ENCODE data around the gene DACT1. TPM values are rescaled to one million over a fixed set of nuclear protein-coding genes. Genes with fewer than 3 reads are reported as not detected.
A peak's percentile ranks its signal among the peaks of the same experiment; 100 is the strongest.
"Not testable (repeated sequence)": the region's sequence is repeated elsewhere in the genome, so short reads cannot be mapped to it uniquely, and the experiment has no call there.

The DACT1 gene, protein sequence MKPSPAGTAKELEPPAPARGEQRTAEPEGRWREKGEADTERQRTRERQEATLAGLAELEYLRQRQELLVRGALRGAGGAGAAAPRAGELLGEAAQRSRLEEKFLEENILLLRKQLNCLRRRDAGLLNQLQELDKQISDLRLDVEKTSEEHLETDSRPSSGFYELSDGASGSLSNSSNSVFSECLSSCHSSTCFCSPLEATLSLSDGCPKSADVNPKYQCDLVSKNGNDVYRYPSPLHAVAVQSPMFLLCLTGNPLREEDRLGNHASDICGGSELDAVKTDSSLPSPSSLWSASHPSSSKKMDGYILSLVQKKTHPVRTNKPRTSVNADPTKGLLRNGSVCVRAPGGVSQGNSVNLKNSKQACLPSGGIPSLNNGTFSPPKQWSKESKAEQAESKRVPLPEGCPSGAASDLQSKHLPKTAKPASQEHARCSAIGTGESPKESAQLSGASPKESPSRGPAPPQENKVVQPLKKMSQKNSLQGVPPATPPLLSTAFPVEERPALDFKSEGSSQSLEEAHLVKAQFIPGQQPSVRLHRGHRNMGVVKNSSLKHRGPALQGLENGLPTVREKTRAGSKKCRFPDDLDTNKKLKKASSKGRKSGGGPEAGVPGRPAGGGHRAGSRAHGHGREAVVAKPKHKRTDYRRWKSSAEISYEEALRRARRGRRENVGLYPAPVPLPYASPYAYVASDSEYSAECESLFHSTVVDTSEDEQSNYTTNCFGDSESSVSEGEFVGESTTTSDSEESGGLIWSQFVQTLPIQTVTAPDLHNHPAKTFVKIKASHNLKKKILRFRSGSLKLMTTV
- total RNA-seq, result 3.2 TPM
- long read RNA-seq, partial matches to known transcripts, result 0 of 5 reads
- long read RNA-seq, other reads (novel, unspliced or antisense), result 2 of 5 reads

DNA sequence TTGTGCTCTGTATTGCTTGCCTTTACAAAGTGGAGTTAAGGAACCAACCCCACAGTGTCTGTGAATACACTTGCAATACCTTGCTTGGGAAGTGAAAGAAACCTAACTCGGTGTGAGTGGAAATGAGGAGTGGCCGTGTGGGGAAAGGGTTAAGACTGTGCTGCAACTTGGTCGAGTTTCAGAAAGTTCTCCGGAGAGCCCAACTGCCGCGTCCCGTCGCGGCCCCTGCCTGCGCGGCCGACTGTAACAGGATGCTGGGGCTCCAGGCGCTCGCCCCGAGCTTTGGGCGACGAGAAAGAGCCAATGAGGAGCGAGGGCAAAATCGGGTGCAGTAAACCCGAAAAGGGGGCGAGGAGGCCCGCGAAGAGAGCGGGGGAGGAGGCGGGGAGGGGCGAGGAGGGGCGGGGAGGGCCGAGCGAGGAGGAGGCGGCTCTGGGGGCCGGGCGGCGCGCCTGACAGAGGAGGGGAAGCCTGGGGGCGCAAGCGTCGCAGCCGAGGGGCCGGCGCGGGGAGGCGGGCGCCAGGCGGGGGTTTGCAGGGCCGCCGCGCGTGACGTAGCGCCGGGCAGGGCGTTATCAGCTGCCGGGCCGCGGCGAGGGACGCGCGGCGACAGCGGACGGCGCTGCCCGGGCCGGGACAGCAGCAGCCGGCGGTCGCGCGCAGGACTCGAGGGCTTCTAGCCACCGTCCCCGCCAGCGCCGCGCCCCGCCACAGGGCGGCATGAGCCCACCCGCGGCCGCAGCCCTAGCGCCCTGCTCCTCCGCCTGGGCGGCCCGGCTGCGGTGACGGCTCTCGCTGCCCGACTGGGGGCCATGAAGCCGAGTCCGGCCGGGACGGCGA is at the start of gene DACT1:
Gene DACT1 (plus strand): TSS at position 572 of the 840 bp plus-strand sequence. CDS start 241 bp downstream, at position 813.
- DNase-seq (ENCODE audit: low spot score), result peak; percentile 82
- intact Hi-C loops (cut with DNase I), result no loop called here

- intact Hi-C loops (cut with DNase I); DNase-seq (ENCODE audit: low spot score): not testable (repeated sequence)
Measured at GRCh38 chr14:58588321-58588720, 49.4 kb upstream of the DACT1 start.

DNA sequence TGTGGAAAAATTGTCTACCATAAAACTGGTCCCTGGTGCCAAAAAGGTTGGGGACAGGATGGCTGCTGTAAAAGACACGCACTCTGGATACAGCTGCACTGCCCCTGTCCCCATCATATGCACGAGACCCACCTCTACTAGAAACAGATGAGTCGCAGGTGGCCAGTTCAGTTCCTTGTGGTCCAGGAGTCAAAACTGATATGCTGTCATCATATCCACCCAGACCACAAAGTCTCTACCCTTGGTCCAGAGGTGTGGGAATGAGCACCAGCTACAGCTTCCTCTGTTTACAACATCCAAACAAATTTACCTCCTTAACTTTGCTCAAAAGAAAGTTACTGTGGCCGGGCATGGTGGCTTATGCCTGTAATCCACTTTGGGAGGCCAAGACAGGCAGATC is 43.8 kb upstream of the DACT1 start:
- DNase-seq (ENCODE audit: low spot score), result no peak
- intact Hi-C loops (cut with DNase I), result no loop called here

DNA sequence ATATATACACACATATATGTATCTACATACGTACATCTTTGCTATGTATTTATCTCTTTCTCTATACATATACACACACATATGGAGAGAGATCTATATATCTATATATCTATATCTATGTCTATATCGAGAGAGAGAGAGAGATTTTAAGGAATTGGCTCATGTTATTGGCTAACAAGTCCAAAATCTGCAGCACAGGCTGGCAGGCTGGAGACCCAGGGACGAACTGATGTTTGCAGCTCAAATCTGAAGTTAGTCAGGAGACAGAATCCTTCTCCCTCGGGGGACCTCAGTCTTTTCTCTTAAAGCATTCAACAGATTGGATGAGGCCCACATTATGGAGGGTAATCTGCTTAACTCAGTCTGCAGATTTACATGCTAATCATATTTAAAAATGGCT is 40.7 kb upstream of the DACT1 start:
- DNase-seq (ENCODE audit: low spot score), result no peak
- intact Hi-C loops (cut with DNase I), result no loop called here

DNA sequence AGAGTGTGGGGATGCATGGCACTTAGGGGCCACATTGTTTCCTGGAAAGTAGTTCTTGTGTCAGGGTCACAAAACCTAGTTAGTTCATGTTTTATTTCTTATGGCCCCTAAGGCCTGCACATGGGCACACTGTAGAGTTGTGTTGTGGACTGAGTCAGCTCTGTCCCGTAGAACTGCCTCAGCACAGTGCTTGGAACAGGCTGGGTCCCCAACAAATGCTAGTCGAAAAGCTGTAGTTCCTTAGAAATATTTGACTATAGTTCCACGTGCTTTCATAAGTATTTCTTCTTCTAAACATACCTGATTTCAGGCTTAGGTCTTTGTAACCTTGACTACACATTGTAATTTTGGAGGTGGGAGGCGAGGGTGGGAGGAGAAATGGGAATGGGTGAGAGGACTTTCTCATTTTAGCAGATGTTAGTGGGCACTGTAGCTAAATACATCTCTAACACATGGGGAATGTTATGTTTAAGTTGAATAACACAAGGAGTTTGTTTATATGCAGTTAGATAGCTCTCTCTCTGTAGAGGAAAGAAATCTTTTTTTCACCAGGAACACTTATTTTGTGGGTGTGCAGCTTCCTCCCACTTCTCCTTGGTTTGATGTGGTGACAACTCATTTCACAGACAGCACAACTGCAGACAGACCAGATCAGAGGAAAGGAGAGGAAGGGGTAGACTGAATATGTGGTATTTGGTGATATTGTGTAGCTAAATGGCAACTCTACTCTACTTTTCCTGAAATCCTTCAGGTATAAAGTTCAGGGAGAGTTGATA is 39.5 kb upstream of the DACT1 start:
- no peak for DNase-seq (ENCODE audit: low spot score)
- intact Hi-C loops (cut with DNase I), result no loop called here

DNA sequence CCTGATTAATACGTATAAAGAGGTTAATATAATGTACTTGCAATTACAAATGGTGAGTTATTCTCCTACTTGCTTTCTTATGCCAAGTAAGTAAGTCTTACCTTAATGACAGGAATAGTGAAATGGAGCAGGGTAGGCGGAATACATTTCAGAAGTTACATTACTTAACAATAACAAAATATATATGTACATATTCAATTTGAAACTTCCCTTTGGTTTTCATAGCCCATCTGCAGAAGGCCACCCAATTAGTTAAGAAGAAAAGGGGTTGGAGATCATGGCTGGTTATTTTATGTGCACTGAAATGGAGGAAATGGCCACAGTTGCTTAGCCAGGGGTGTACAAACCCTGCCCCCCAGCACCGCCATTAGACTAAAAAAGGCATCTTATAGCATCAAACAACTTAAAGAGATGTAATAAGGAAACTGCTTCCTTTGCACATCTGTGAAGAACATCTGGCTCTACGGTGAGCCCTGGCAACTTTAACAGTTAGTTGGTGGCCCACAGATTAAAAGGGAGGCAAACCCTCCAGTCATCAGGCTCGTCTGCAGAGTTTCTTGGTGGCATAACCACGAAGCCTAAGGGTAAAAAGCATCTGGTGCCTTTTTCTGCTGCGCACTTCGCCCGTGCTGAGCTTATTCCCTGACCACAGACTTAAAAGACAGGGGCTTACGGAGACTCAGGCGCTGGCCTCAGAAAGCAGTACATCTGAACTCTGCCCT is 38.8 kb upstream of the DACT1 start:
- DNase-seq (ENCODE audit: low spot score), result no peak
- intact Hi-C loops (cut with DNase I), result no loop called here

- no peak for DNase-seq (ENCODE audit: low spot score)
- intact Hi-C loops (cut with DNase I), result no loop called here
Measured at GRCh38 chr14:58599707-58600106, 38.1 kb upstream of the DACT1 start.

DNA sequence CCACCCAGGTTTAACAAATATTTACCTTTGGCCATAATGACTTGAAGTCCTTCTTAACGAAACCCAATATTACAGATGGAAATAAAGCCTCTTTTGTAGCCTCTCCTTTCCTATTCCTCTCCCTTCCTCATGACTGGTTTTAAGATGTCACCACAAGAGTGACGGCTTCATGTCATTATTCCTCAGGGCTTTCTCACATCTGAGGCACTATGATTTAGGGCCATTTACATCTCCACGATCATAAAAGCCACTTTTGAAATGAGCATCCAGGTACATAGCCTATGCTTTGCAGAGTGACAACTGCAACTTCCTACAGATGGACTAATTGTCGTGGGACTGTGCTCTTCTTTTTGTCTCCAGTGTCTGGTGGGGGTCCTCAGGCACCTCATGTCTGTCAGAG is 32.3 kb upstream of the DACT1 start:
- DNase-seq (ENCODE audit: low spot score), result no peak
- intact Hi-C loops (cut with DNase I), result no loop called here

DNA sequence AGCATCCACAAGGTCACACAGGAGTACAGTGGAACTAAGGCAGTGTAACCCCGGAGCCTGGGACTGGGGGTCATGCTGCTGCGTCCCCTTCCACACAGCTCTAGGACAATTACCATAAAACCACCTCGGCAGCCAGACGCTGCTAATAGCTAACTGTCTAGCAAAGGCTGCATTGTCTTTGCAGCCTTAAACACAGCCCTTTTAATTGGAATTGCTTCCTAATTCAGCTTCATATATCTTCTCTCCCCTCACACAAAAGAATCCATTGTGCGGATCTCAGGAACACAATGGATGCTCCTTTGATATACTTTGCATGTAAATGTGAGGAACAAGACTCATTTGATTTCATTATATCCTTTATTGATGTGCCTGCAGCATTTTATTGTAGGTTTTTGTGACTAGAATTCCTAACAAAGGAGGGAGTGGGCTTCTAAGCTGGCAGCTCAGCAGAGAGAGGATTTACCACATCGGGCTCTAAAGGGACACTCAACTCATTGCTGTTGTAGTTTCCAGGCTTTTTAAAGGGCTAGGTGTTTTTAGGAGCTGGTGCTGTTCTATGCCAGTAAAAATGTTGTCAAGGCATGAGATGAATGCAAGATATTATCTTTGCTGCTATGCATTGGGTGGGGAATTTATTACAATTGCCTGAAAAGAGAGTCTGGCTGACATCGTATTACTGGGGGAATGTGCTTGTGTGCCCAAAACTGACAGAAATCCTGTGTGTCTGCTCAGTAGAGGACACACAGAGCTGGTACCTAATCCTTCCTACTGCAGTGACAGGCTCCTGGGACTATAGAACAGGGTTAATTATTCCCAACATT is 30.4 kb upstream of the DACT1 start:
- no peak for DNase-seq (ENCODE audit: low spot score)
- intact Hi-C loops (cut with DNase I), result no loop called here

DNA sequence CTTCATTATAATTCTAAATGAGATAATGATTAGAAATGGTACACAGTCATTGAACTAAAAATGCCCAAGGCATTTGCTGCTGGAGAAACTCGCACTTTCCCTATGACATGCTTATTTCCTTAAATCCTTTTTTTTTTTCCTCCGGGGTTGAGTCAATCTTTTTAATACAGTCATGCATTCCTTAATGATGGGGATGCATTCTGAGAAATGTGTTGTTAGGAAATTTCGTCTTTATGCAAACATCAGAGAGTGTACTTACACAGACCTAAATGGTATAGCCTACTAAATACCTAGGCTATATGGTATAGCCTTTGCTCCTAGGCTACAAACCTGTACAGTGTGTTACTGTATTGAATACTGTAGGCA is 29.8 kb upstream of the DACT1 start:
- intact Hi-C loops (cut with DNase I), result no loop called here
- no peak for DNase-seq (ENCODE audit: low spot score)

DNA sequence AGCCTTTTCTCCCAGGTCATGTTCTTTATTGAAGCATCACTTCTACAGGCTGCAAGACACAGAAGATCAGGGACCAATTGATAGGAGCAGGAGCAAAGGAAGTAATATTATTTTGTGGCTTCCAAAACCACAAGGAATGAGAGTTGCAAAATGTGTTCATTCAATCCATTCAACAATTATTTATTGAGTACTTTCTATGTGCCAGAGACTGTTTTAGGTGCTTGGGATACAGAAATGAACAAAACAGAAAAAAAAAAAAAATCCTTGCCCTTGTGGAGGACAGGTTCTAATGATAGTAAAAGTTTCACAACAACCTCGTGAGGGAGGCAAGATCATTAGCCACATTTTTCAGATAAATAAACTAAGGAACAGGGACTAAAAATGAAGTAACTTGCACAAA is 20.1 kb upstream of the DACT1 start:
- no peak for DNase-seq (ENCODE audit: low spot score)
- intact Hi-C loops (cut with DNase I), result no loop called here

DNA sequence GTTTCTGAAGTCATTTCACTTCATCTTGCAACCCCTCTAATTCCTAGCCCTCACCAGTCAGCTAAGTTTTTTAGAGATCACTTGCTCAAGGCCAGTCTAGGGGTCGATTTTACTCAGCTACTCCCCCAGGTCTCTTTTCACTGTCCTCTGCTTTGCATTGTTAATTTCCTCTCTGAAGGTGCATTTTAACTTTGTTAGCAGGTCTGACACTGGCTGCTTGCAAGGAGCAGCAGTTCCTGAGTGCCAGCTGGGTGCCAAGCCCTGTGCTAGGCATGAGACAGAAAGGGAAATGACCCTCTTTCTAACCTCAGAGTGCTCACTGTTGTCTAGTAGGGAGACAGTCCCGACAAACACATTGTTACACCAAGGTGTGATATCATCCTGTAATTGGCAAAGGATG is 17.8 kb upstream of the DACT1 start:
- intact Hi-C loops (cut with DNase I), result no loop called here
- DNase-seq (ENCODE audit: low spot score), result no peak

GRCh38 chr14:58625438-58625837 is 12.3 kb upstream of the DACT1 start:
- no peak for DNase-seq (ENCODE audit: low spot score)

DNA sequence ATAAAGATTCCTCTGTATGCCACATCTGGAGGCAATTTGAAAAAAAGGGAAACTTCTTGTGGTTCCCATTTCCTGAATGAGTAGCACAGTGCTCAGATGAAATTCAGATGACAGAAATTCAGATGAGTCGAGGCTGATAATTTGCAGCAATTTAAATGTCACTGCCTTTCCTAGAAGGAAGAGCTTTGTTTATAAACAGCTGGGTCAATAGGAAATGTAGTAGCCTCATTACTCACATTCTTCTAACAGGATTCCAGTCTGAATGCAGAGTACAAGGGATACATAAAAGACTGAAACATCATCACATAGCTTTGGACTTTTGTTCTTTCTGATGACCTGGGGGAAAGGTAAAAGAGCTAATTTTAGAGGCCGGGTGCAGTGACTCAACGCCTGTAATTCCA is 11.3 kb upstream of the DACT1 start:
- intact Hi-C loops (cut with DNase I), result no loop called here
- no peak for DNase-seq (ENCODE audit: low spot score)

More at GRCh38 chr14:58625438-58625837, 12.3 kb upstream of the DACT1 start:
- intact Hi-C loops (cut with DNase I), result no loop called here

GRCh38 chr14:58628406-58628805 is 9.4 kb upstream of the DACT1 start:
- intact Hi-C loops (cut with DNase I), result no loop called here
- no peak for DNase-seq (ENCODE audit: low spot score)

- intact Hi-C loops (cut with DNase I), result no loop called here
Measured at GRCh38 chr14:58629281-58629680, 8.5 kb upstream of the DACT1 start.

DNA sequence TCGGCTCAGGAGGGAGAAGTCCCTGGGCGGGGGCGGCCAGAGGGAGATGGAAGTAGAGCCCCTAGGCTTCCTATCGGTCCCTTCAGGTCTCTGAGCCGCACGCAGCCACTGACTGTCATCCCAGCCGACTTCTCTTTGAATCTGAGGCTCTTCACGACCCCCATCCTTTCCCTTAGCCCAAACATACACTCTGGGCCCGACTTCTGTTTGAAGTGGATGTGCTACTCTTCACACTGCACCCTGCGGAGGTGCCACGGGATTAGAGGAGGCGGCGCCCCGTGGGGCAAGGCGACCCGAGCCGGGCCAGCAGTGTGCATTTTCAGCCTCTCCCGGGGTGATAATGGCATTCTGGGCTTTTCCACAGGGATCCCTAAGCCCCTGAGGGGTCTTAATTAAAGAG is 6.0 kb upstream of the DACT1 start:
- intact Hi-C loops (cut with DNase I), result no loop called here
- no peak for DNase-seq (ENCODE audit: low spot score)

More at GRCh38 chr14:58629281-58629680, 8.5 kb upstream of the DACT1 start:
- no peak for DNase-seq (ENCODE audit: low spot score)

DNA sequence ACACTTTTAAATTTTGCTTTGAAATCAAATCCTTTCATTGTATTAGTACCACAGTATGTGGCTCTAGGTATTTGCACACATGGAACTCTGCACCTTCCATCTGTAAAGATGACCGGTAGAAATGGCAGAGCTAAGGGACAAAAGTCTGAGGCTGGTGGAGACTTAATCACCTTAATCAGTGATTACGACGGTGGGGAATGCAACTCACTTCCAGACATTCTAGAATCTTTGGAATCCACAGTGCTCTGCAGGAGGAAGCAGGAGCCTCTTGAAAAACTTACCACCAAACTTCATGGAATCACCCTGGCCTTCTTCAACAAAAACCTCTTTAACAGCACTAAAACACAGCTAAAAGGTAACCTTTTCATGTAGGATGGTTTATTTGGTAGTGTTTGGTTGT is 3.9 kb upstream of the DACT1 start:
- no peak for DNase-seq (ENCODE audit: low spot score)
- intact Hi-C loops (cut with DNase I), result no loop called here
